WERI-Rb-1 (cell line): ENCODE data around the gene TANC1.

Source experiments
- DNase-seq: peaks from one replicate; pipeline ENCODE4 v3.0.0-alpha.2; 2020
- H3K27ac ChIP-seq: fragments of 250-450 bp; sonication (Bioruptor Pico); 2 replicates; pipeline ENCODE4 v1.5.1; 2020; ENCODE audit warnings: mild to moderate bottlenecking, moderate library complexity
- H3K27me3 ChIP-seq: fragments of 250-450 bp; sonication (Bioruptor Pico); 2 replicates; pipeline ENCODE4 v1.5.1; 2021; ENCODE audit warnings: mild to moderate bottlenecking, low read depth, moderate library complexity; ENCODE audit not compliant: insufficient read depth, severe bottlenecking
- H3K36me3 ChIP-seq: fragments of 250-450 bp; sonication (Bioruptor Pico); 2 replicates; pipeline ENCODE4 v1.5.1; 2020; ENCODE audit warnings: mild to moderate bottlenecking, moderate library complexity
- H3K4me3 ChIP-seq: 2 replicates; pipeline ENCODE4 v1.5.1; 2011; ENCODE audit warnings: low read depth, mild to moderate bottlenecking, control low read depth, low read length
- H3K9me3 ChIP-seq: fragments of 250-450 bp; sonication (Bioruptor Pico); 2 replicates; pipeline ENCODE4 v1.5.1; 2021; ENCODE audit warnings: mild to moderate bottlenecking, moderate library complexity; ENCODE audit not compliant: severe bottlenecking
- CTCF ChIP-seq: IDR thresholded peaks from 2 replicates; pipeline ENCODE4 v1.5.1; 2011; ENCODE audit warnings: low read depth, mild to moderate bottlenecking, control low read depth, inconsistent platforms, low read length

TANC1 gene

GRCh38 chr2:158935617-158936016, 32.8 kb upstream of the TANC1 start:
- no peaks in the 10 kb centered on the region for H3K27me3 ChIP-seq
- no peak overlapping the region for H3K4me3 ChIP-seq
- peaks cover 1% of the 10 kb centered on the region for H3K9me3 ChIP-seq
- DNase-seq, result no peak
- no peak overlapping the region for H3K27ac ChIP-seq
- H3K36me3 ChIP-seq, result no peaks in the 10 kb centered on the region
- no peak for TF ChIP-seq CTCF

DNA sequence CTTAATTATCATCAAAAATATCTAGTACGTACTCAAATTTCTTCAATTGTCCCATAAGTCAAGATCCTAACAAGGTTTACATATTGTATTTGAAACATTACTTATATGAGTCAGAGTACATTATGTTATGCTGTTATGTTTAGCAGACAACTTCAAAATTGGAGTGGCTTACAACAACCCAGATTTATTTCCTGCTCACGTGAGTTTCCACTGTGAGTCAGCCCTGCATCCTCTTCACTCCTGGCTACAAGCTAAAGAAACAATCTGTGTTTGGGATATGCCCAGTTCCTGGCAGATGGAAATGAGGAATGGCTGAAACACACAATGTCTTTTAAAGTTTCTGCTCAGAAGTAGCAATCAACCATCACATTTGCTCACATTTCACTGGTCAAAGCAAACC, 31.5 kb upstream of the TANC1 start:
- TF ChIP-seq CTCF, result no peak
- Histone ChIP-seq H3K9me3 (no peaks in the 10 kb centered on the region), H3K27me3 (no peaks in the 10 kb centered on the region), H3K36me3 (no peaks in the 10 kb centered on the region), H3K4me3 (no peak overlapping the region), H3K27ac (no peak overlapping the region)
- DNase-seq, result no peak

GRCh38 chr2:158940356-158940755, 28.1 kb upstream of the TANC1 start:
- no peaks in the 10 kb centered on the region for H3K27me3 ChIP-seq
- no peak for TF ChIP-seq CTCF
- no peaks in the 10 kb centered on the region for H3K9me3 ChIP-seq
- no peak for DNase-seq
- H3K36me3 ChIP-seq, result no peaks in the 10 kb centered on the region
- H3K4me3 ChIP-seq, result no peak overlapping the region
- no peak overlapping the region for H3K27ac ChIP-seq

DNA sequence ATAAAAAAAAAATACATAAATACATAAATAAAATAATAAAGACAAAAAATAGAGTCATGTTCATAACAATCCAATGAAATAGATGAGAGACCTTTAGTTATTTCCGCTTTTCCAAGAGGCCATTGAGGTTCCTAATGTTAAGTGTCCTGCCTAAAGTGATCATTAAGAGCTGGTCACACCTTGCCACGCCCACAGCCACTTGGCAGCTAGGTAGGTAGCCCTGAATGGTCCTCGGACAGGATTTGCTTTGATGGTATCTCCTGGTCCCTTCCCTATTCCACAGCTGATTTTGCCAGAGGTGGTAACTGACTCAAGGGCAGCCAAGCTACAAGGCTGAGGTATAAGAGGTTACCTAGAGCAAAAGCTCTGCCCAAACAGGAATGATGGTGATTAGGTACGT, 24.5 kb upstream of the TANC1 start:
- H3K9me3 ChIP-seq, result no peaks in the 10 kb centered on the region
- DNase-seq, result no peak
- no peaks in the 10 kb centered on the region for H3K27me3 ChIP-seq
- no peak overlapping the region for H3K4me3 ChIP-seq
- no peak overlapping the region for H3K27ac ChIP-seq
- no peak for TF ChIP-seq CTCF
- H3K36me3 ChIP-seq, result no peaks in the 10 kb centered on the region

- TF ChIP-seq CTCF, result no peak
- Histone ChIP-seq H3K4me3 (no peak overlapping the region), H3K9me3 (no peaks in the 10 kb centered on the region), H3K36me3 (no peaks in the 10 kb centered on the region), H3K27me3 (no peaks in the 10 kb centered on the region), H3K27ac (no peak overlapping the region)
- no peak for DNase-seq
Observed at GRCh38 chr2:158948964-158949699, 19.3 kb upstream of the TANC1 start.

DNA sequence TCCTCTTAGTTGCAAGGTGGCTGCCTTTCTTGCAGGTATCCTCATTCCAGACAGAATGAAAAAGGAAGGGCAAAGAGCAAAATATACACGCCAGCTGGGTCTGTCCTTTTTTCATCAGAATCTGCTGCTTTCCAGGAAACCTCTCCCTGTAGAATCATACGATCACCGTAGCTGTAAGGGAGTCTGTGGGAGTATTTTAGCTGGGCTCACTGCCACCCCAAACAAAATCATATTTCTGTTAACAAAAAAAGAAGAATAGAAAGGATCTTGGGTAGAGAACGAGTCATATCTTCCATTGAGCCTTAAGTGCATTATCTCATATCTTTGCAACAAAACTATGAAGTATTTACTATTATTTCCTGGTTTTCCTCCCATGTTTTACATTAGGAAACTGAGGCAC, 15.0 kb upstream of the TANC1 start:
- Histone ChIP-seq H3K27me3 (no peaks in the 10 kb centered on the region), H3K4me3 (no peak overlapping the region), H3K36me3 (no peaks in the 10 kb centered on the region), H3K9me3 (no peaks in the 10 kb centered on the region), H3K27ac (no peak overlapping the region)
- DNase-seq, result no peak
- no peak for TF ChIP-seq CTCF
